Measurements from ENCODE around the gene TMTC1.
"Not testable (repeated sequence)": the region's sequence is repeated elsewhere in the genome, so short reads cannot be mapped to it uniquely, and the experiment has no call there.

Gene TMTC1

GRCh38 chr12:29656762-29657538 lies 126.8 kb downstream of the TMTC1 start:
- no peak for DNase-seq

GRCh38 chr12:29655861-29656260 lies 127.9 kb downstream of the TMTC1 start:
- DNase-seq = no peak

- DNase-seq = no peak
Measured at GRCh38 chr12:29653286-29653685, 130.5 kb downstream of the TMTC1 start.

- no peak for DNase-seq
Measured at GRCh38 chr12:29650371-29650770, 133.4 kb downstream of the TMTC1 start.

- no peak for DNase-seq
Measured at GRCh38 chr12:29649722-29650121, 134.0 kb downstream of the TMTC1 start.

GRCh38 chr12:29644536-29645162 lies 139.1 kb downstream of the TMTC1 start:
- DNase-seq = no peak

- DNase-seq = no peak
Measured at GRCh38 chr12:29640589-29641345, 143.0 kb downstream of the TMTC1 start.

- DNase-seq = no peak
Measured at GRCh38 chr12:29639893-29640495, 143.7 kb downstream of the TMTC1 start.

GRCh38 chr12:29638528-29638927 lies 145.2 kb downstream of the TMTC1 start:
- no peak for DNase-seq

GRCh38 chr12:29634057-29634456 lies 149.7 kb downstream of the TMTC1 start:
- no peak for DNase-seq

- DNase-seq = not testable (repeated sequence)
Measured at GRCh38 chr12:29630164-29630563, 153.6 kb downstream of the TMTC1 start.

GRCh38 chr12:29627221-29627620 lies 156.5 kb downstream of the TMTC1 start:
- DNase-seq = no peak

GRCh38 chr12:29625359-29625953 lies 158.3 kb downstream of the TMTC1 start:
- DNase-seq = no peak

- no peak for DNase-seq
Measured at GRCh38 chr12:29622251-29622650, 161.5 kb downstream of the TMTC1 start.

- DNase-seq = no peak
Measured at GRCh38 chr12:29620030-29620429, 163.7 kb downstream of the TMTC1 start.

- DNase-seq = no peak
Measured at GRCh38 chr12:29617407-29617803, 166.3 kb downstream of the TMTC1 start.

- no peak for DNase-seq
Measured at GRCh38 chr12:29616664-29617406, 166.9 kb downstream of the TMTC1 start.

GRCh38 chr12:29614694-29615325 lies 168.9 kb downstream of the TMTC1 start:
- no peak for DNase-seq

- no peak for DNase-seq
Measured at GRCh38 chr12:29612912-29613311, 170.8 kb downstream of the TMTC1 start.

- no peak for DNase-seq
Measured at GRCh38 chr12:29611906-29612305, 171.8 kb downstream of the TMTC1 start.

GRCh38 chr12:29610473-29611170 lies 173.1 kb downstream of the TMTC1 start:
- no peak for DNase-seq
